Measurements from ENCODE around the gene CHST12.
"Not testable (repeated sequence)": the region's sequence is repeated elsewhere in the genome, so short reads cannot be mapped to it uniquely, and the experiment has no call there.

Gene CHST12

GRCh38 chr7:2374401-2374800 lies 29.0 kb upstream of the CHST12 start:
- Histone ChIP-seq H3K9me2 (replicated peaks; ENCODE audit: insufficient read depth, low read length) (no peaks in the 10 kb centered on the region), H3K9me3 (replicated peaks; ENCODE audit: insufficient read depth, low read length) (no peaks in the 10 kb centered on the region), H3K27ac (ENCODE audit: low read length) (no peak overlapping the region), H3F3A (ENCODE audit: insufficient read depth, low read length) (no peaks in the 10 kb centered on the region), H3K4me3 (ENCODE audit: low read length) (no peak overlapping the region), H3K36me3 (replicated peaks; ENCODE audit: insufficient read depth, low read length) (peaks cover 44% of the 10 kb centered on the region), H3K9ac (ENCODE audit: low read length) (no peak overlapping the region), H4K20me1 (ENCODE audit: insufficient read depth, low read length) (0 out of 2 replicates have a peak, but pooled peaks cover 5% of the 10 kb centered on the region), H3K4me2 (ENCODE audit: low read depth, low read length) (no peak overlapping the region), H3K27me3 (replicated peaks; ENCODE audit: insufficient read depth, low read length) (no peaks in the 10 kb centered on the region), H2AFZ (ENCODE audit: low read length) (no peak overlapping the region), H3K79me2 (ENCODE audit: low read length) (peaks cover 89% of the 10 kb centered on the region), H3K4me1 (ENCODE audit: low read length) (no peaks in the 10 kb centered on the region)
- no peak for DNase-seq
- no peak for TF ChIP-seq EZH2 (optimal IDR thresholded peaks at IDR 0.05; ENCODE audit: low read depth, low read length)
- TF ChIP-seq EZH2phosphoT487 (IDR thresholded peaks at IDR 0.05; ENCODE audit: low read length), result no peak
- no peak for TF ChIP-seq CTCF (IDR thresholded peaks at IDR 0.05; ENCODE audit: low read length)

DNA sequence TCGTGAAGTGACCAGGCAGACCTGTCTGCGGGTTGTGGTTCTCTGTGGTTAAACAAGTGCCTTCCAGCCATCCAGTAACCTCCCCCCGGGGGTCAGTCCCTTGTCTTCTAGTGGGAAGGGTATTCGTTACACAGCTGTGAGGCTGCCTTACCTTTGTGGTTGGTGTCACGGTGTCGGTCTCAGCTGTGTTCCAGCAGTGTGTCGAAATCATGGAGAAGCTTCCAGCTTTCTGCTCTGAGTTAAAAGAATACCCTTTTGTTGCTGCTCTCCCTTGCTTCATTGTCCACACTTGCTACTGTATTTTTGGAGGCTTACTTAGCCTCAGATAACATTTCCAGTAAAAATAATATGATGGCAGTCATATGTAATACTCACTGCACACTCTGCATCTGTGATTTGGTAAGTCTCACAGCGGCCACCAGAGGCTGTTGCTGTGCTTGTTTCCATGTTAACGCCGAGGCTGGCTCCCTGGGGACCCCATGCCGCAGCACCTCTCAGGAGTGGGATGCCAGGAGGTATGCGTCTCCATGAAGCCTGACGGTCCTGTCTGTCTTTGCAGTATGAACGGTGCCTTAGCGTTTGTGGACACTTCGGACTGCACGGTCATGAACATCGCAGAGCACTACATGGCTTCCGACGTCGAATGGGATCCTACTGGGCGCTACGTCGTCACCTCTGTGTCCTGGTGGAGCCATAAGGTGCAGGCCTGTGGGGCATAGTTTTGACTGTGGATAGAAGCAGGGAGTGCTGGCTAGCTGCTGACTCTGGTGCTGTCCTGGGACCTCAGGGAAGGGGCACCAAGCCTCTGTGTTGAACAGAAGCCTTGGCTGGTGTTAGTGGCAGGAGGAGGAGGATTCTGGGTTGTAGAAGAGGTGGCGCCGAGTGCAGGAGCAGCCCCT lies 28.3 kb upstream of the CHST12 start:
- no peaks in the 10 kb centered on the region for H3K9me2 ChIP-seq (replicated peaks; ENCODE audit: insufficient read depth, low read length)
- no peak overlapping the region for H3K4me3 ChIP-seq (ENCODE audit: low read length)
- 0 out of 2 replicates have a peak, but pooled peaks cover 5% of the 10 kb centered on the region for H4K20me1 ChIP-seq (ENCODE audit: insufficient read depth, low read length)
- peaks cover 84% of the 10 kb centered on the region for H3K79me2 ChIP-seq (ENCODE audit: low read length)
- H3K9me3 ChIP-seq (replicated peaks; ENCODE audit: insufficient read depth, low read length), result no peaks in the 10 kb centered on the region
- no peaks in the 10 kb centered on the region for H3K27me3 ChIP-seq (replicated peaks; ENCODE audit: insufficient read depth, low read length)
- H2AFZ ChIP-seq (ENCODE audit: low read length), result no peak overlapping the region
- peaks cover 45% of the 10 kb centered on the region for H3K36me3 ChIP-seq (replicated peaks; ENCODE audit: insufficient read depth, low read length)
- no peak for TF ChIP-seq EZH2phosphoT487 (IDR thresholded peaks at IDR 0.05; ENCODE audit: low read length)
- no peak for TF ChIP-seq CTCF (IDR thresholded peaks at IDR 0.05; ENCODE audit: low read length)
- no peak for TF ChIP-seq EZH2 (optimal IDR thresholded peaks at IDR 0.05; ENCODE audit: low read depth, low read length)
- H3K4me2 ChIP-seq (ENCODE audit: low read depth, low read length), result no peak overlapping the region
- no peaks in the 10 kb centered on the region for H3K4me1 ChIP-seq (ENCODE audit: low read length)
- H3F3A ChIP-seq (ENCODE audit: insufficient read depth, low read length), result no peaks in the 10 kb centered on the region
- no peak overlapping the region for H3K9ac ChIP-seq (ENCODE audit: low read length)
- no peak overlapping the region for H3K27ac ChIP-seq (ENCODE audit: low read length)
- DNase-seq, result no peak

- no peak overlapping the region for H3K27ac ChIP-seq (ENCODE audit: low read length)
Measured at GRCh38 chr7:2376351-2377154, 26.9 kb upstream of the CHST12 start.

DNA sequence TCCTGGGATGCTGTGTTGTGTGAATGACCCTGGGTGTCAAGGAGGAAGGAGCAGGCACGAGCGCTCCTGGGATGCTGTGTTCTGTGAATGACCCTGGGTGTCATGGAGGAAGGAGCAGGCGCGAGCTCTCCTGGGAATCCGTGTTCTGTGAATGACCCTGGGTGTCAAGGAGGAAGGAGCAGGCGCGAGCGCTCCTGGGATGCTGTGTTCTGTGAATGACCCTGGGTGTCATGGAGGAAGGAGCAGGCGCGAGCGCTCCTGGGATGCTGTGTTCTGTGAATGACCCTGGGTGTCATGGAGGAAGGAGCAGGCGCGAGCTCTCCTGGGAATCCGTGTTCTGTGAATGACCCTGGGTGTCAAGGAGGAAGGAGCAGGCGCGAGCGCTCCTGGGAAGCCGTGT lies 25.9 kb upstream of the CHST12 start:
- H3K9me2 ChIP-seq (replicated peaks; ENCODE audit: insufficient read depth, low read length); H3K9ac ChIP-seq (ENCODE audit: low read length); H3K4me2 ChIP-seq (ENCODE audit: low read depth, low read length); H3F3A ChIP-seq (ENCODE audit: insufficient read depth, low read length); H3K9me3 ChIP-seq (replicated peaks; ENCODE audit: insufficient read depth, low read length); H2AFZ ChIP-seq (ENCODE audit: low read length); H3K27me3 ChIP-seq (replicated peaks; ENCODE audit: insufficient read depth, low read length); DNase-seq; H3K27ac ChIP-seq (ENCODE audit: low read length); H3K4me3 ChIP-seq (ENCODE audit: low read length); H4K20me1 ChIP-seq (ENCODE audit: insufficient read depth, low read length); H3K4me1 ChIP-seq (ENCODE audit: low read length): not testable (repeated sequence)
- Histone ChIP-seq H3K36me3 (replicated peaks; ENCODE audit: insufficient read depth, low read length) (peaks cover 46% of the 10 kb centered on the region), H3K79me2 (ENCODE audit: low read length) (peaks cover 64% of the 10 kb centered on the region)

More at GRCh38 chr7:2376351-2377154, 26.9 kb upstream of the CHST12 start:
- H3K79me2 ChIP-seq (ENCODE audit: low read length), result peaks cover 71% of the 10 kb centered on the region
- DNase-seq, result no peak
- H2AFZ ChIP-seq (ENCODE audit: low read length), result no peak overlapping the region
- H3K9ac ChIP-seq (ENCODE audit: low read length), result no peak overlapping the region
- no peaks in the 10 kb centered on the region for H3K9me3 ChIP-seq (replicated peaks; ENCODE audit: insufficient read depth, low read length)
- no peak overlapping the region for H3K4me3 ChIP-seq (ENCODE audit: low read length)
- H3K36me3 ChIP-seq (replicated peaks; ENCODE audit: insufficient read depth, low read length), result peaks cover 47% of the 10 kb centered on the region
- no peaks in the 10 kb centered on the region for H3K9me2 ChIP-seq (replicated peaks; ENCODE audit: insufficient read depth, low read length)
- H4K20me1 ChIP-seq (ENCODE audit: insufficient read depth, low read length), result 0 out of 2 replicates have a peak, but pooled peaks cover 5% of the 10 kb centered on the region
- H3K4me1 ChIP-seq (ENCODE audit: low read length), result no peaks in the 10 kb centered on the region
- no peak for TF ChIP-seq EZH2phosphoT487 (IDR thresholded peaks at IDR 0.05; ENCODE audit: low read length)
- TF ChIP-seq CTCF (IDR thresholded peaks at IDR 0.05; ENCODE audit: low read length), result no peak
- no peak for TF ChIP-seq EZH2 (optimal IDR thresholded peaks at IDR 0.05; ENCODE audit: low read depth, low read length)
- H3K4me2 ChIP-seq (ENCODE audit: low read depth, low read length), result no peak overlapping the region
- no peaks in the 10 kb centered on the region; the same call in 1 of the 2 replicates for H3F3A ChIP-seq (ENCODE audit: insufficient read depth, low read length)
- no peaks in the 10 kb centered on the region for H3K27me3 ChIP-seq (replicated peaks; ENCODE audit: insufficient read depth, low read length)

DNA sequence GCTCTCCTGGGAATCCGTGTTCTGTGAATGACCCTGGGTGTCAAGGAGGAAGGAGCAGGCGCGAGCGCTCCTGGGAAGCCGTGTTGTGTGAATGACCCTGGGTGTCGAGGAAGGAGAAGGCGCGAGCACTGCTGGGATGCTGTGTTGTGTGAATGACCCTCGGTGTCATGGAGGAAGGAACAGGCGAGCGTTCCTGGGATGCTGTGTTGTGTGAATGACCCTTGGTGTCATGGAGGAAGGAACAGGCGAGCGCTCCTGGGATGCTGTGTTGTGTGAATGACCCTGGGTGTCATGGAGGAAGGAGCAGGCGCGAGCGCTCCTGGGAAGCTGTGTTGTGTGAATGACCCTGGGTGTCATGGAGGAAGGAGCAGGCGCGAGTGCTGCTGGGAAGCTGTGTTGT lies 25.3 kb upstream of the CHST12 start:
- H3K9ac ChIP-seq (ENCODE audit: low read length); H3F3A ChIP-seq (ENCODE audit: insufficient read depth, low read length); DNase-seq; H3K4me1 ChIP-seq (ENCODE audit: low read length); H3K27me3 ChIP-seq (replicated peaks; ENCODE audit: insufficient read depth, low read length); H3K9me2 ChIP-seq (replicated peaks; ENCODE audit: insufficient read depth, low read length); H3K9me3 ChIP-seq (replicated peaks; ENCODE audit: insufficient read depth, low read length); H4K20me1 ChIP-seq (ENCODE audit: insufficient read depth, low read length); H3K4me2 ChIP-seq (ENCODE audit: low read depth, low read length); H2AFZ ChIP-seq (ENCODE audit: low read length); H3K4me3 ChIP-seq (ENCODE audit: low read length); H3K27ac ChIP-seq (ENCODE audit: low read length): not testable (repeated sequence)
- peaks cover 58% of the 10 kb centered on the region for H3K79me2 ChIP-seq (ENCODE audit: low read length)
- peaks cover 46% of the 10 kb centered on the region for H3K36me3 ChIP-seq (replicated peaks; ENCODE audit: insufficient read depth, low read length)

Measured in MM.1S (cell line).